NB4 (cell line): ENCODE data around the gene KLHL22.

Source experiments
- POLR2A ChIP-seq: IDR thresholded peaks from 2 replicates; pipeline ENCODE4 v1.6.1; 2011; ENCODE audit warnings: mild to moderate bottlenecking; ENCODE audit not compliant: insufficient read length; ENCODE audit errors: extremely low read depth
- TF ChIP-seq, protein P1 (sequence below): IDR thresholded peaks from one replicate; pipeline ENCODE4 v1.5.1; 2012; ENCODE audit warnings: low read depth, low read length
- TF ChIP-seq, protein P2 (sequence below): IDR thresholded peaks from 2 replicates; pipeline ENCODE4 v1.6.1; 2011; ENCODE audit warnings: low read depth, low read length

DNA sequence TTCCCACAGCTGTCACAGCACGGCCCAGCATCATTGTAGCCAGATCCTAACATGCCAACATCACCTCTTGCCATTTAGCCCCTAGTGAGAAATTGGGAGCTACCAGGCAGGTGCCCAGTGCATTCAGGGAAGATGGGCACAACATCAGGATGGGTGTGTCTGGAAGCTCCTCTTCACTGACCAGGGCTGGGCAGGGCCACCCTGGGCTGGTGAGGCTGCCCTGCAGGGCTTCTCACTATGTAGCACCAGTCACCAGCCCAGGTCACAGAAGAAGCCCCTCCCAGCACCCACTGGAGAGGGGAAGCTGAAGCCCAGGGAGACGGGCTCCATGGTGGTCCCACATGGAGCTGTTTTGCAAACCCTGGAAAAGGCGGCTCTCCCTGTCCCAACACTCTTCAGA lies 87.8 kb downstream of the KLHL22 start:
- TF ChIP-seq, protein P1, sequence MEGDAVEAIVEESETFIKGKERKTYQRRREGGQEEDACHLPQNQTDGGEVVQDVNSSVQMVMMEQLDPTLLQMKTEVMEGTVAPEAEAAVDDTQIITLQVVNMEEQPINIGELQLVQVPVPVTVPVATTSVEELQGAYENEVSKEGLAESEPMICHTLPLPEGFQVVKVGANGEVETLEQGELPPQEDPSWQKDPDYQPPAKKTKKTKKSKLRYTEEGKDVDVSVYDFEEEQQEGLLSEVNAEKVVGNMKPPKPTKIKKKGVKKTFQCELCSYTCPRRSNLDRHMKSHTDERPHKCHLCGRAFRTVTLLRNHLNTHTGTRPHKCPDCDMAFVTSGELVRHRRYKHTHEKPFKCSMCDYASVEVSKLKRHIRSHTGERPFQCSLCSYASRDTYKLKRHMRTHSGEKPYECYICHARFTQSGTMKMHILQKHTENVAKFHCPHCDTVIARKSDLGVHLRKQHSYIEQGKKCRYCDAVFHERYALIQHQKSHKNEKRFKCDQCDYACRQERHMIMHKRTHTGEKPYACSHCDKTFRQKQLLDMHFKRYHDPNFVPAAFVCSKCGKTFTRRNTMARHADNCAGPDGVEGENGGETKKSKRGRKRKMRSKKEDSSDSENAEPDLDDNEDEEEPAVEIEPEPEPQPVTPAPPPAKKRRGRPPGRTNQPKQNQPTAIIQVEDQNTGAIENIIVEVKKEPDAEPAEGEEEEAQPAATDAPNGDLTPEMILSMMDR: no peak
- no peak for TF ChIP-seq POLR2A
- TF ChIP-seq, protein P2, sequence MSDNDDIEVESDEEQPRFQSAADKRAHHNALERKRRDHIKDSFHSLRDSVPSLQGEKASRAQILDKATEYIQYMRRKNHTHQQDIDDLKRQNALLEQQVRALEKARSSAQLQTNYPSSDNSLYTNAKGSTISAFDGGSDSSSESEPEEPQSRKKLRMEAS: no peak
